Ishikawa (cell line): ENCODE measurements around the gene SOWAHD.

Experiments
- CEBPB ChIP-seq: IDR thresholded peaks from 2 replicates; pipeline ENCODE4 v1.6.1; 2012
- CREB1 ChIP-seq: IDR thresholded peaks from 2 replicates; pipeline ENCODE4 v1.6.1; 2012; ENCODE audit warnings: low read depth
- EGR1 ChIP-seq: IDR thresholded peaks from 2 replicates; pipeline ENCODE4 v1.6.1; 2012
- EP300 ChIP-seq: IDR thresholded peaks from 2 replicates; pipeline ENCODE4 v1.6.1; 2012; ENCODE audit warnings: borderline replicate concordance
- FOXM1 ChIP-seq: IDR thresholded peaks from 2 replicates; pipeline ENCODE4 v1.6.1; 2012; ENCODE audit warnings: low read depth, borderline replicate concordance
- NFIC ChIP-seq: IDR thresholded peaks from 2 replicates; pipeline ENCODE4 v1.6.1; 2012
- RAD21 ChIP-seq: IDR thresholded peaks from 2 replicates; pipeline ENCODE4 v1.6.1; 2012; ENCODE audit warnings: low read depth
- REST ChIP-seq: IDR thresholded peaks from 2 replicates; pipeline ENCODE4 v1.6.1; 2012; ENCODE audit warnings: low read depth, mild to moderate bottlenecking
- TEAD4 ChIP-seq: IDR thresholded peaks from 2 replicates; pipeline ENCODE4 v1.6.1; 2012
- YY1 ChIP-seq: IDR thresholded peaks from 2 replicates; pipeline ENCODE4 v1.6.1; 2012; ENCODE audit warnings: low read depth

GRCh38 chrX:119721926-119722325 lies 36.5 kb upstream of the SOWAHD start:
- TF ChIP-seq RAD21 (no peak), EP300 (no peak), NFIC (no peak), CREB1 (no peak), EGR1 (no peak), YY1 (no peak), TEAD4 (no peak), FOXM1 (no peak), REST (no peak), CEBPB (no peak)
